Right forelimb (tissue), 1 donor: Measurements from ENCODE around the gene MAP1LC3B2.

Source experiments
- DNase-seq: peaks from one replicate; pipeline ENCODE4 v3.0.0-alpha.2; 2018

Gene MAP1LC3B2

GRCh38 chr12:116538076-116538591 is 21.0 kb upstream of the MAP1LC3B2 start:
- no peak for DNase-seq

- DNase-seq: no peak
These were observed 20.4 kb upstream of the MAP1LC3B2 start for GRCh38 chr12:116538682-116539305.

GRCh38 chr12:116539361-116539771 is 19.8 kb upstream of the MAP1LC3B2 start:
- no peak for DNase-seq

GRCh38 chr12:116539905-116540482 is 19.2 kb upstream of the MAP1LC3B2 start:
- DNase-seq: no peak

GRCh38 chr12:116540622-116541152 is 18.5 kb upstream of the MAP1LC3B2 start:
- no peak for DNase-seq

GRCh38 chr12:116541547-116542344 is 17.4 kb upstream of the MAP1LC3B2 start:
- no peak for DNase-seq

- no peak for DNase-seq
These were observed 16.7 kb upstream of the MAP1LC3B2 start for GRCh38 chr12:116542345-116542956.

- peak; percentile 85 for DNase-seq
These were observed 14.5 kb upstream of the MAP1LC3B2 start for GRCh38 chr12:116544656-116545055.

GRCh38 chr12:116545144-116545543 is 14.0 kb upstream of the MAP1LC3B2 start:
- no peak for DNase-seq

- no peak for DNase-seq
These were observed 13.2 kb upstream of the MAP1LC3B2 start for GRCh38 chr12:116545936-116546335.

- DNase-seq: no peak
These were observed 11.2 kb upstream of the MAP1LC3B2 start for GRCh38 chr12:116547955-116548501.

GRCh38 chr12:116549993-116550392 is 9.2 kb upstream of the MAP1LC3B2 start:
- no peak for DNase-seq

GRCh38 chr12:116551151-116551550 is 8.0 kb upstream of the MAP1LC3B2 start:
- DNase-seq: no peak

GRCh38 chr12:116551619-116551951 is 7.6 kb upstream of the MAP1LC3B2 start:
- DNase-seq: no peak

GRCh38 chr12:116551952-116552772 is 7.0 kb upstream of the MAP1LC3B2 start:
- no peak for DNase-seq

GRCh38 chr12:116552773-116553373 is 6.3 kb upstream of the MAP1LC3B2 start:
- no peak for DNase-seq

- no peak for DNase-seq
These were observed 2.7 kb upstream of the MAP1LC3B2 start for GRCh38 chr12:116556356-116556952.

GRCh38 chr12:116556964-116557698 is 2.0 kb upstream of the MAP1LC3B2 start:
- DNase-seq: no peak

- DNase-seq: no peak
These were observed 660 bp upstream of the MAP1LC3B2 start for GRCh38 chr12:116558280-116559161.
